HG03565 (cell line): ENCODE measurements around the gene TMEM191C.
"Not testable (repeated sequence)": the region's sequence is repeated elsewhere in the genome, so short reads cannot be mapped to it uniquely, and the experiment has no call there.

ENCODE experiments used
- ATAC-seq: cut with Tn5 transposase; IDR thresholded peaks from one replicate; pipeline ENCODE4 v1.9.1; 2021; ENCODE audit warnings: mild to moderate bottlenecking, moderate library complexity; ENCODE audit not compliant: unreplicated experiment

The TMEM191C gene

DNA sequence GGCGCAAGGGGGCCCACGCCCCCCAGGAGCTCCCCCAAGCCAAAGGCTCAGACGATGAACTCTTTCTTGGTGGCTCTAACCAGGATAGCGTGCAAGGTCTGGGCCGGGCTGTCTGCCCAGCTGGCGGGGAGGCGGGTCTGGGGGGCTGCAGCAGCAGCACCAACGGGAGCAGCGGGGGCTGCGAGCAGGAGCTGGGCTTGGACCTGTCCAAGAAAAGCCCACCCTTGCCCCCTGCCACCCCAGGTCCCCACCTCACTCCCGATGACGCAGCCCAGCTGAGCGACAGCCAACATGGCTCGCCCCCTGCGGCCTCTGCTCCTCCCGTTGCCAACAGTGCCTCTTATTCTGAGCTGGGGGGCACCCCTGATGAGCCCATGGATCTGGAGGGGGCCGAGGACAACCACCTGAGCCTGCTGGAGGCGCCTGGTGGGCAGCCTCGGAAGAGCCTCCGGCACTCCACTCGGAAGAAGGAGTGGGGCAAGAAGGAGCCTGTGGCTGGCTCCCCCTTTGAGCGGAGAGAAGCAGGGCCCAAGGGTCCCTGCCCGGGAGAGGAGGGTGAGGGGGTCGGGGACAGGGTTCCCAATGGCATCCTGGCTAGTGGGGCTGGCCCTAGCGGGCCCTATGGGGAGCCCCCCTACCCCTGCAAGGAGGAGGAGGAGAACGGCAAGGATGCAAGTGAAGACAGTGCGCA lies 21.6 kb upstream of the TMEM191C start:
- ATAC-seq: no peak

DNA sequence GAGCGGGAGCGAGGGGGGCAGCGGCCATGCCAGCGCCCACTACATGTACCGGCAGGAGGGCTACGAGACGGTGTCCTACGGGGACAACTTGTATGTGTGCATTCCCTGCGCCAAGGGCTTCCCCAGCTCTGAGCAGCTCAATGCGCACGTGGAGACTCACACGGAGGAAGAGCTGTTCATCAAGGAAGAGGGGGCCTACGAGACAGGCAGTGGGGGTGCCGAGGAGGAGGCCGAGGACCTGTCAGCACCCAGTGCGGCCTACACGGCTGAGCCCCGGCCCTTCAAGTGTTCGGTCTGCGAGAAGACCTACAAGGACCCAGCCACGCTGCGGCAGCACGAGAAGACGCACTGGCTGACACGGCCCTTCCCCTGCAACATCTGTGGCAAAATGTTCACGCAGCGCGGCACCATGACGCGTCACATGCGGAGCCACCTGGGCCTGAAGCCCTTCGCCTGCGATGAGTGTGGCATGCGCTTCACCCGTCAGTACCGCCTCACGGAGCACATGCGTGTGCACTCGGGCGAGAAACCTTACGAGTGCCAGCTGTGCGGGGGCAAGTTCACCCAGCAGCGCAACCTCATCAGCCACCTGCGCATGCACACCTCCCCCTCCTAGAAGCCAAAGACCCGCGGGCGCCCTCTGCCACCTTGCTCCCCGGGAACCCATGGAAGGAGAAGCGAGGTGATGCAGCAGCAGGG lies 20.9 kb upstream of the TMEM191C start:
- ATAC-seq: no peak

DNA sequence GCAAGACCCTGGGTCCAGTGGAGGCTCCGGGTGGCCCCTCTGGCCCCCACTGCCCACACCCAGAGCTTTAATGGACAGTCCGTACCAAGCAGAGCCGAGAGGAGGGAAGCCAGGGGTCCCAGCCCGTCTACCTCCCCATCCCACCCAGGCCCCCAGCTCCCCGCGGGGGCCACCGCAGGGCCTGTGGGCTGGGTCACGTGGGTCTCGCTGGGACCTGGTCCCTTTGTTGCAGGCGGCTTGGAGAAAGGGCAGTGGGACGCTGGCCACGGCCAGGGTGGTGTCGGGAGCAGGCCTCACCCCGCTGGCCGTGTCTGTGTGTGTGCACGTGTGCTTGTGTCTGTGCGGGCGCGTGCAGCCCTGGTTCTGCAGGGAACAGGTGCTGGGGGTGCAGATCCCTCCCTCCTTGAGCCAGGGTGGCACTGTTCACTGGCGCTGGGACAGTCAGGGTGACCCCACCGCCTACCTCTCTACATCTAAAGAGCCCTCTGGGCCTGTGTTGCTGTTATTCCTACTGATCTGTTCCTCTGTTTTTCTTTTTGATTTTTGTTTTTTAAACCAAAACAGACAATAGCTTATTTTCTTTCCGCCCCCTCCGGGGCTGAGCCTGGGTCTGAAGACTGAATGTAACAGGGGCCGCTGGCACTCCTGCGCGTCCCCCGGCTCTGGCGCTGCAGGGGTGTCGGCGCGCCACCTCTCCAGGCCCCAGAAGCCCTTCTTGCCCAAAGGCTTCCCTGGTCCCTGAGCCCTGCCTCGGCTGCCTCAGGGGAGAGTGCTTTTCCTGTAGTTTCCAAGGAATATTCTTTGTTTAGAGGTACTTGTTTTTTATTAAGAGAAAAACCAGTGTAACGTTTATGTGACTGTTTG lies 20.1 kb upstream of the TMEM191C start:
- no peak for ATAC-seq

DNA sequence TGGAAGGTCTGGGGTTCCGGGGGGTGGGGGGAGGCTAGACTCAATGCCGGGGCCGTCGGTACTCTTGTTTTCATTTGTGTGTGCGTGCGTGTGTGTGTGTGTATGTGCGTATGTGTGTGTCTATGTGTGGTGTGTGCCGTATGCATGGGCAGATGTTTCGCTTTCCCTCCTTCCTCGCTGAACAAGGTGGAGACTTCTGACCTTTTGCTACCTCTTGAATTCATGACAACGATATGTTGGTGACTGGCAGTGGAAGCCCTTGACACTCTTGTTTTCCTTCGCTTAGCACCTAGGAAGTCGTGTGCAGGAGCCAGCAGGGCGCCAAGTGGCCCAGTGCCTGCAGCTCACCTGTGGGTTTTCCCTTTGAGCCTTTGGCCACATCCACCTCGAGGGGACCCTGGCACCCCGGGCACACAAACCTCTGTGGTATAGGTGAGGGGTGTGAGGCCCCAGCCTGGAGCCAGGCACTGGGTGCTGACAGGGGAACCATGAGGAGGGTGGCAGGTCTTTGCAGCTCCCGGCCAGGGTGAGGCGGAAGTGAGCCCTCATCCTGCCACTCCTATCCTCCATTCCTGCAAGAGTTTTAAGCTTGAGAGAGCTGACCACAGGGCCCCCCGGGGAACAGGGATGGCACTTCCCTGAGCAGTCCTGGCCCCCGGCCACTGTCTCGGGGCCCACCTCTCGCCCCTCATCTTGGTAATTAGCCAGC lies 19.3 kb upstream of the TMEM191C start:
- no peak for ATAC-seq

DNA sequence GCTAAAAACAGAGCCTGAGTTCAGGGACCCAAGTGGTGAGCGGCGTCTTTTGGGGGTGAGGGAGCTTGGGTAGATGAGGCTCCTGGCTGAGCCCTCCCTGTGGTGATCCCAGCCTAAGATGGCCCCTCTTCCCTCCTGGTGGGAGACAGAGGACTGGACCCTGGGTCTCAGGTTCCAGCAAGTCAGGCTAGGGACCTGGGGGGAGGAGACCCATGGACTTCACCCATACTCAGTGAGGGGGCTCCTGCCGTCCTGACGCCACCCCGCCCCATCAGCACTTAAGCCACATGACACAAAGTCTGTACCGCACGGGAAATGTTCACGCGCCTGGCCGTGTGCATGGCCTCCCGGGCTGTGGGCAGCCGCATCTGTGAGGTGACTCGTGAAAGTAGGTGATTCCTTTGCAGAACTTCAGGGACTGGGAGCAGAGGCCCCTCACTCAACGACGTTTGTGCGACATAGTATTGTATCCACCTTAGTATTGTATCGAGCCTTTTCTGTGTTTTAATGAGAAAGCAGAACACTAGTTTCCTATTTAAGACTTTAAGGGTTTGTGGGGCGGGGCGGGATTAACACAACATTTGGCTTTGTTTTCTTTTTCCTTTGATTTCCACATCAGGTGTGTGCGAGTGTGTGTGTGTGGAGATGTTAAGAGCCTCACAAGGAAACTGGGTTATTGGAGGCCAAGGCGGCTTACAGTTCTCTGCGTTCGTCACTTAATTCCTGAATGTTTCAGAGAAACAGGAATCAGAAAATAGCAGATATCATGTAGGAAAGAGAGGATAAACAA lies 18.4 kb upstream of the TMEM191C start:
- no peak for ATAC-seq

DNA sequence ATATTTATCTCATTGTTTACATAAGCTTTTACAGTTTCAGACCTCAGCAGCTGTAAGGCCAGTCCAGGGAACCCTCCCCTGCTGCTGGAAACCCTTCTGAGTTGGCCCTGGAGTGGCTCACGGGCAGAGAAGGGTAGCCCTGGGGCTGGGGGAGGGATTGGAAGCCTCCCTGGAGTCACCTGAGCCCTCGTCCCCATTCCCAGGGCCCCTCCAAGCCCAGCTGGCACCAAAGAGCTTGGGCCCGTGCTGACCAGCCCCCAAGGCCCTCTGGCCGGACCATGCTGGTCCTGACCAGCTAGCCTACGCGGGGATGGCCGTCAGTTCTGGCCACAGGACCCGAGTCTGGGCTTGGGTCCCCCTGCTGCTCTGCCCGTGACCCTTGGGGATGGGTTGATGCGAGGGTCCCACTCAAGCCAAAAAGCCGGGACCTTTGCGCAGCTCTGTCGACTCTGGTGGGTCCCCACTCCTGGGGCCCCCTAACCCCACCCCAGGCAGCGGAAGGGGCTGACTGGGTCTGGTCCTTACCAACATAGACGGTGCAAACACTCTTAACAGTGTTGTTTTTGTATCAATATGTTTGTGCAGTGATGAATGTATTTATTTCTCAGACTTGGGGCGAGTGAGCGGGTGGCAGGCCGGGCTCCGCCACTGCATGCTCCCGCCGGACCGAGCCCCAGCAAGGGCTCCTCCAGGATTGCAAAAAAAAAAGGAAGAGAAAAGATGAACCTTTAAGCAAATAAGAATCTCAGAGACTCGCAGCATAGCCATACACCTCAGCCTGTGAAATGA lies 17.5 kb upstream of the TMEM191C start:
- ATAC-seq: no peak

DNA sequence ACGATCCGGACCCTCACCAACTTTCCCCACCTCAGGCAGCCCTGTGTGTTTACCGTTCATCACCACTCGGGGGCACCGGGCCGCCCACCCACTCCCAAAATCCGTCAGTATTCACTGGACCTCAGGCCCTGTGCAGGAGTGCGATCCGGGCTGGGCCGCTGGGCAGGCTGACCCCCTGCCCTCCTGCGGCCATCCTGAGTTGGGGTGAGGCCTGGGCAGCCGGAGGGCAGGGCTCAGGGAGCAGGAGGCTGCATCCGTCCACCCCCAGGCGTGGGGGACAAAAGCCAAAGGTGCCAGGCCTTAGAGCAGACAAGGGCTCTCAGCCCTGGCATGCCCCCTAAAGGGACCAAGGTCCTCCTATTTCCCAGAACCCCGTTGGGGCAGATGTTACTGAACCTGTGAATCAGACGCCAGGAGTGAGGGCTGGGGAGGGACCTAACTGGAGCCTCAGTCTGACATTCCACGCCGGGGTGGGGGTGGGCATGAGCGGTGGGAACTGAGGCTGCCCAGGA lies 16.8 kb upstream of the TMEM191C start:
- no peak for ATAC-seq

DNA sequence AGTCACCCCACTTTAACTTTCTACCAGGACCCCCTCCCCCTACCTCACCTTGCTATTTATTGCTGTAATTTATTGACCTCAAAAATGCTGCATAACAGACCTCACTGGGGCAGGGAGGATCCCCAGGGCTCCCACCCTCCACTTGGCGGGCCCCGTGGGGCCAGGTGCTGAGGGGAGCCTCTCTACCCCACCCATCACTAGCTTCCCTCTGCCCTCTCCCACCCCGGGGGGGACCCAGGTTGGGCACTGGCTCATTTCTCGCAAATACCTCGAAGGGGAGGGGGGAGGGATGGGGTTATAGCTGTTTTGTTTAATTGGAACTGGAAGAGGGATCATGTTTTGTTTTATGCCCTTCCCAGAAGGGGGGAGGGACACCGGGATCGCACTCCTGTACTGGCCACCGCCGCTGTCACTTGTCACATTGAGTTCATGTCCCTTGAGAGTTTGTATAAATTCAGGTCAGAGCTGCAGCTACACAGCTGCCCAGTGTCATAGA lies 16.3 kb upstream of the TMEM191C start:
- ATAC-seq: no peak

DNA sequence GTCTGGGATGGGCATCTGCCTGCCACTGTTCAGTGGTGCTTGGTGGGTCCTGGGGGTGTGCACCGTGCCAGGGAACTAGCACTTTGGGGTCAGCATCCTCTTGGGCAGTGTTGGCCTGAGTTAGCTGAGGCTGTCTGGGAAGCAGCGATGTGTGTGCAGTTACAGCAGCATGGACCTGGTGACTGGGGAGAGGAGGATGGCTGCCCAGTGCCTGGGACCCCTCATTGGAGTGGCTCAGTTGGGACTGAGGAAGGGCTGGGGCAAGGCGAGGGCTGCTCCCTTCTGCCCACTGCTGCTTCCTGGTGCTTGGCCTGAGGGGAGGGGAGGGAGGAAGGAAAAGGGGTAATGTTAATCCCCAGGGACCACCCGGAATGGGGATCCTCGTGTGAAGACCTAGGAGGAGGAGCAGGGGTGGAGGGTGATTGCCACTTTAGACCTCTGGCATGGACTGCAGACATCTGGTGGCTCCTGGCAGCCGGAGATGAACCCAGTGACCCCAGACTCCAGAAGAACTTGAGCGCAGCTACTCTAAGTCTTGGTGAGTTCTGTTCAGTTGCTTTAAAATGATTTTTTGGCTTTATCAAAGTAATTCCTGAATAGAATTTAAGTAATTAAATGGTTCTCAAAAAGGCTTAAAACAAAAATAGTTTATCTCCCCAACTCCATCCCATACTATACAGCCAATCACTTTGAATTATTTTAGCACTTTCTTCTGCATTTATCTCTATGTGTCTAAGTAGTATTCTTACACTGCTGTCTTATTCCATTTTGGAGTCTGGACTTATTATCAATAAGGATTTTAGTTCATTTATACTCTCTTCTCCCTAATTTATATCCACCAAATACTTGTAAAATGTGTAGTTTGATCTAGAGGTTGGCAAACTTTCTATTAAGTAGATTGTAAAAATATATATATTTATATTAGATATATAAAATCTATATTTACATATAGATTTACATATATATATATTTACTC lies 15.4 kb upstream of the TMEM191C start:
- ATAC-seq: no peak

DNA sequence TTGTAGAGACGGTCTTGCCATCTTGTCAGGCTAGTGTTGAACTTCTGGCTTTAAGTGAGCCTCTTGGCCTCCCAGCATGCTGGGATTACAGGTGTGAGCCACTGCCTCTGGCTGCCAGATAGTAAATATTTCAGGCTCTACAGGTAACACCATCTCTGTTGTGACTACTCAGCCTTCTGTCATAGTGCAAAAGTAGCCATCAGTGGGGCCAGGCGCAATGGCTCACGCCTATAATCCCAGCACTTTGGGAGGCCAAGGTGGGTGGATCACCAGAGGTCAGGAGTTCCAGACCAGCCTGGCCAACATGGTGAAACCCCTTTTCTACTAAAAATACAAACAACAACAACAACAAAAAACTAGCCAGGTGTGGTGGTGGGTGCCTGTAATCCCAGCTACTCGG lies 14.5 kb upstream of the TMEM191C start:
- ATAC-seq: not testable (repeated sequence)

DNA sequence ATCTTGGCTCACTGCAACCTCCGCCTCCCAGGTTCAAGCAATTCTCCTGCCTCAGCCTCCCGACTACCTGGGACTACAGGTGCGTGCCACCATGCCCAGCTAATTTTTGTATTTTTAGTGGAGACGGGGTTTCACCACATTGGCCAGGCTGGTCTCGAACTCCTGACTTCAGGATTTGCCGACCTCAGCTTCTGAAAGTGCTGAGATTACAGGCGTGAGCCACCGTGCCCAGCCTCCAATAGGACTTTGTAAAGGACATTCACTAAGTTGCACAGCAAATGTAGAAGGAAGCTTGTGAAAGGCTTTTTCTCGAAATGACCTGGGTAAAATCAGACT lies 12.2 kb upstream of the TMEM191C start:
- ATAC-seq: not testable (repeated sequence)

DNA sequence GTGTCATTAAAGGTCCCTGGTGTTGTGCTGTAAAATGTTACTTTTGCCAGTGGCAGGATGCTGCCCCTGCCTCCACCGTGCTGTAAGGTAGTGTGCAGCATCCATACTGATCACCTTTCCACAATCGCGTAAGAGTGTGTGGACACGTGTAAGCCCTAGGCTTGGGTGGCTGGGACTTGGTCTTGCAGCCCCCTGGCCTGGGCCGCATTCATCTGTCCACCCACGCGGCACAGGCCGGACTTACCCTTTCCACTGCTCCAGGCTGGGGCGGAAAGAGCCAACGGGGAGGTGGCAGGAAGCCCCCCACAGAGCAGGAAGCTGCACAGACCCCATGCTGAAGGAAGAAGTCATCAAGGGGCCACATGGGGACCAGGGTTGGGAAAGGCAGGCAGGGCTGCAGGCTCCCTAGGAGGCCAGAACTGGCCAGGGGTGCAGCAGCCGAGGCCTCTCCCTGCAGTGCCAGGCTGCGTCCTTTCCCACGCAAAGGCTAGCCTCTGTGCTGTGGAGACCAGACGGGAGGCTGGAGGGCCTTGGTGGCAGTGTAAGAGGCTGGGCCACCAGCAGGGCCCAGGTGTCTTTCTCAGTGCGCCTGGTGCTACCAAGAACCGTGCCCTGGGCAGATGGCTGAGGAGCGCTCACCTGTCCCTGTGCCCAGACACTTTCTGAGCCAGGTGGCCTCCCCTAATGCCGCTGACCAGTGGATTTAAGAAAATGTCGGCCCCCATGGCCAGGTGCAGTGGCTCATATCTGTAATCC lies 11.7 kb upstream of the TMEM191C start:
- ATAC-seq: no peak

DNA sequence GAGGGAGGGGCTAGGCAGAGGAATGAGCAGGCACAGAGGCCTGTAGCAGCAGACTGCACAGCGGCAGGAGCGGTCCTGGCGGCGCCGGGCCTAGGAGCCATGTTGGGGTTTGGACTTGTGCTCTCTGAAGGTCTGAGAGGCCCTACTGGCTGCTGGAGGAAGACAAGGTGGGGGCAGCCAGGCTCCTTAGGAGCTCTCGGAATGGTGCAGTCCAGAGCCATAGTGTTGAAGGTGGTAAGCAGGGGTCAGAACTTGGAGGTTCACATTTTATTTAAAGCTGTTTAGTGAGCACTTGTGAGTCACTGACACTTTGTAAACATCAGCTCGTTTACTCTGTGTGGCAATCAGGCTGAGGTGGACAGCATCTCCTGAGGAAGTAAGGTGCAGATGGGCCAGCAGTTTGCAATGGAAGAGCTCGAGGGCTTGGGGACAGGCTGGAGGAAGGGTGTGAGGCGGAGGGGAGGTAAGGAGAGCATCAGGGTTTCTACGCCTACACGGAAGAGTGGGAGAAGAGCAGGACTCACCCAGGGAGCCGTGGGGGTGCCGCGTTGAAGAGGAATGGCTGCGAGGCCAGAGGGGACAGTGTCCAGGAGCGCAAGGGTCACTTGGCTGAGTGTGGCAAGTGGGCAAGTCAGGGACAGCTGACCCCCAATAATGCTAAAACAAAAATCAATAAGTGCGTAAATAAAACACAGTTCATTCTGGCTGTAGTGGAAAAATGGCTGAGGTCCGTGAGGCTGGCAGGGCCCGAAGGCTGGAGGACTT lies 10.0 kb upstream of the TMEM191C start:
- ATAC-seq: no peak

DNA sequence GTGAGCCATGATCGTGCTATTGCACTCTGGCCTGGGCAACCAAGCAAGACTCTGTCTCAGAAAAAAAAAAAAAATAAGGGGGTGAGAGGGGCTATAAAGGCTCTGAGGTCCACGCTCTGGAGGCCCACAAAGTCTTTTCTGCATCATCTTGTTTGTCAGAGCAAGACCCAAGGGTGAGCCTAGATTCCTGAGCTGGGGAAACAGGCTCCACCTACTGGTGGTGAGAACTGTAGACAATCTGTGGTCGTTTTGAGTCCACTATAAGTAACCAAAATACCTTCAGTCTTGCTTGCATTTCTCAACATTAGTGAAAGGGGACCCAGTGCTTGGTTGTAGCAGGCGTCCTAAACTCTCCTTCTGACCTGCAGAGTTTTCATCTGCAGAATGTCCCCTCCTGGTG lies 4.5 kb upstream of the TMEM191C start:
- not testable (repeated sequence) for ATAC-seq

DNA sequence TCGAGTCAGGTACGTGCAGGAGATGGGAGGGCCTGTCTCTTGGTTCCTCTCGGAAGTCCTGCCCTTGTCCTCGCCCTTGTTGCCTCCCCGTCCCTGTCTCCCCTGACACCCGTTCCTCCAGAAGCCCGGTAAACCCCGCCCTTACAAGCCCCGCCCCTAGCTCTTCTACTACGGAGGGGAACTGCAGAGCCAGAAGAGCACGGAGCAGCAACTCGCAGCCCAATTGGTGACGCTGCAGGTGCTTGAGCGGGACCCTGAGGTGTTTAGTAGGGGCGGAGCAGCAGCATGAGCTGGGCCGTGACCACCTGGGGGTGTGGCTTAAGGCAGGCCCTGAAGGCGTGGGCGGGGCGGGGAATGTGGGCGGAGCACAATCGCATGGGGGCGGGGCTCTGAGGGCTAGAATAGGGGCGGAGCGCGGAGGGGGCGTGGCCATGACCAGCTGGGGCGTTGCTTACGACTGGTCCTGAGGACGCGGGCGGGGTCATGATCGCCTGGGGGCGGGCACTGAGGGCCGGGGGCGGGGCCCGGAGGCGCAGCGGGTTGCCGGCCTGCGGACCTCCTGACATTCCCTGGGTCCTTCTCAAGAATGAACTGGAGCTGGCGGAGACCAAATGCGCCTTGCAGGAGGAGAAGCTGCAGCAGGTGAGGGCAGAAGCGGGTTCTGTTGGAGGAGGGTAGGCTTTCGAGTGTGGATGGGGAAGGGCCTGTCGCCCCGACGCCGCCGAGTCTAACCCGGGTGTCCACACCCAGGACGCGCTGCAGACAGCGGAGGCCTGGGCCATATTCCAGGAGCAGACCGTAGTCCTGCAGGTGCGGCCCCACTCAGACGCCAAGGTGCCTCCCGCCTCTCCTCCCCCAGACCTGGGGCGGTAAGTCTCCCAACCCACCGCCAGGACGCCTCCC lies 1.3 kb downstream of the TMEM191C start:
- peak; percentile 68 for ATAC-seq
